Aorta (tissue), 5 donors: ENCODE measurements around the gene NAB1. TPM values are rescaled to one million over a fixed set of nuclear protein-coding genes. Genes with fewer than 3 reads are reported as not detected.

Experiments
- ATAC-seq: fragments of 200-7000 bp; cut with Tn5 transposase; one replicate; pipeline ENCODE4 v1.9.1; 2022; ENCODE audit warnings: moderate library complexity; ENCODE audit not compliant: low FRiP score
- DNase-seq, 2 donors: peaks; one replicate each; pipeline ENCODE4 v3.0.0-alpha.2; 2020
- H3K27ac ChIP-seq, 2 donors: one replicate each; pipeline ENCODE4 v1.5.1; 2013; ENCODE audit warnings: low read length in 2 of 2, mild to moderate bottlenecking in 2 of 2, moderate library complexity in 2 of 2, control low read depth in 1 of 2, inconsistent platforms in 1 of 2, low read depth in 1 of 2
- H3K27me3 ChIP-seq, 2 donors: one replicate each; pipeline ENCODE4 v1.6.1; 2013; ENCODE audit warnings: control low read depth in 1 of 2, low read length in 1 of 2, mild to moderate bottlenecking in 1 of 2, moderate library complexity in 1 of 2; ENCODE audit not compliant: insufficient read depth in 2 of 2, control insufficient read depth in 1 of 2
- H3K36me3 ChIP-seq, 2 donors: one replicate each; pipeline ENCODE4 v1.6.1; 2013; ENCODE audit warnings: control low read depth in 1 of 2, low read length in 1 of 2, mild to moderate bottlenecking in 1 of 2; ENCODE audit not compliant: insufficient read depth in 2 of 2, control insufficient read depth in 1 of 2
- H3K4me1 ChIP-seq, 2 donors: one replicate each; pipeline ENCODE4 v1.6.1; 2013; ENCODE audit warnings: low read length in 2 of 2, control low read depth in 1 of 2, mild to moderate bottlenecking in 1 of 2, moderate library complexity in 1 of 2; ENCODE audit not compliant: insufficient read depth in 2 of 2, control insufficient read depth in 1 of 2
- H3K4me3 ChIP-seq, 2 donors: one replicate each; pipeline ENCODE4 v1.5.1; 2013; ENCODE audit warnings: low read length in 2 of 2, control low read depth in 1 of 2, mild to moderate bottlenecking in 1 of 2
- H3K9me3 ChIP-seq: one replicate; pipeline ENCODE4 v1.6.1; 2013; ENCODE audit warnings: mild to moderate bottlenecking, low read length; ENCODE audit not compliant: control insufficient read depth
- WGBS, 2 donors: extraction: QIAGEN DNeasy Blood & Tissue Kit; methylation state at CpG; one replicate each; pipeline ENCODE4 v1.1.7; 2013; 5-methylcytosine and 5-hydroxymethylcytosine counted together
- intact Hi-C, 2 donors: fragments of 100-400 bp; cut with DNase I; formaldehyde crosslinking; loops; one replicate each; pipeline versions ENCODE4 v1.14.2 to v1.15.0; 2022
- polyA plus RNA-seq, 2 donors: library from polyadenylated mRNA; stranded (reverse); fragments of 200-250 nt; gene quantifications; one replicate each; pipeline ENCODE4 v1.2.3, GENCODE V29; 2013
- total RNA-seq, 2 donors: library from RNA; stranded (reverse); fragmentation: NEBNext Ultra II Directional; extraction: Animal tissue kit (Norgen Biotek cat#: 25700); gene quantifications; one replicate each; pipeline ENCODE4 v1.2.1, GENCODE V29; 2021
- donor health status: healthy with polysubstance abuse.
- donor health status: Bipolar disorder and iron deficiency.
- donor health status: DM: no; HTN: no; CAD: no.
- donor health status: DM: no; HTN: no; CAD: no.
- donor health status: DM: yes; HTN: yes; CAD: no.

NAB1 gene
- total and polyA plus RNA-seq, 4 donors, result 26.9 to 67.8 (median 42.9) TPM

DNA sequence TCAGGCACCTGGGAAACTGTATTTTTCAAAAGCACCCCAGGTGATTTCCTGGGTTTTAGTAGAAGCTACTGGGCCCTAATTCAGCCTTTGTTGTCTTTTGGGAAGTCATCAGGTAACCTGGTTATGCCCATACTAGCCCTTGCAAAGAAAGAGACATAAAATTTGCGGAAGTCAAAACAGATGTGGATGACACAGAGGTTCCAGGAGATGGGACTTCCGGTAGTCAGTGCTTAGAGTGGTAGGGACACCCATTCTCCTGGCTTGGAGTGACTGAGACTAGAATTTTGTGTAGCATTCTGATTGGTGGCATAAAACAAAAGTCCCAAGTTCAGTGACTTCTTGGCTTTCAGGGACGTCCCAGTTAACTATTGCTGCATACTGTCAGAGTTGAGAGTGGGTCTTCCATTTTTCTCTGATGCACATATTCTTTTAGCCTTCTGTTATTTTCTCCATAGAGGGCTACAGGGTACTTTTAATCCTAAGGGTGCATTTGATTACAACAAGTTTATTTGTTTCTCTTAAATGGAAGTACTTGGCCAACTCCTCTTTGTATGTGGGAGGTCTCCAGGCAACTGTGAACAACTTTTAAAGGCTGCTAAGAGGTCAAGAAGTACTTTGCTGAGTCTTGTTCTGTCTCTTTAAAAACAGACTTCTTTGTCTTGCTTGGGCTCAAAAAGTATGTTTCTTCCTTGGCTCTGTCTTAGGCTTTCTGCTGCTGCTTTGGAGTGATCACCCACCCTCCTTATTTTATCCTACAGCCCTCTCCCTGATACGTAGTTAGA, 8.8 kb downstream of the NAB1 start:
- H3K36me3 ChIP-seq, result peaks cover 2% of the 10 kb centered on the region in 2 donors
- DNase-seq (no peak), ATAC-seq (no peak)
- H3K4me1 ChIP-seq, result peaks cover 8 to 25% of the 10 kb centered on the region in 2 donors
- H3K4me3 ChIP-seq, result no peak overlapping the region
- WGBS, 2 donors, result 59 to 66% methylated on average over 4 of the region's 4 CpGs
- H3K27ac ChIP-seq, result no peak overlapping the region
- intact Hi-C loops, result no loop called here
- H3K9me3 ChIP-seq, result no peaks in the 10 kb centered on the region
- H3K27me3 ChIP-seq, result no peaks in the 10 kb centered on the region

DNA sequence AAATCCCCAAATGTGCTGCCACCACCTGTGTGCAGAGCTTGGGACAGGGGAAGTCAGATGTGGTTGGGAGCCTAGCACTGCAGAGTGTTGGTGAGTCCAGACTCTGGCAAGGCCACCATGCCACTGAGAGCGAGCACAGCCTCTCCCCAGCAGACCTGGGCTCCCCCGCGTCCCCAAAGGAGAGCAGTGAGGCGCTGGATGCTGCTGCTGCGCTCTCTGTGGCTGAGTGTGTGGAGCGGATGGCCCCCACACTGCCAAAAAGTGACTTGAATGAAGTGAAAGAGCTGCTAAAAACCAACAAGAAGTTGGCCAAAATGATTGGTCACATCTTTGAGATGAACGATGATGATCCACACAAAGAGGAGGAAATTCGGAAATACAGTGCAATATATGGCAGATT, 10.7 kb downstream of the NAB1 start:
- no peak overlapping the region for H3K4me3 ChIP-seq
- 94 to 95% methylated on average over 8 of the region's 8 CpGs for WGBS, 2 donors
- no peaks in the 10 kb centered on the region for H3K9me3 ChIP-seq
- no peak overlapping the region for H3K27ac ChIP-seq
- H3K36me3 ChIP-seq, result peaks cover 2% of the 10 kb centered on the region in 2 donors
- H3K4me1 ChIP-seq, result peaks cover 3 to 22% of the 10 kb centered on the region in 2 donors
- intact Hi-C loops, result no loop called here
- H3K27me3 ChIP-seq, result no peaks in the 10 kb centered on the region
- DNase-seq (no peak), ATAC-seq (no peak)

DNA sequence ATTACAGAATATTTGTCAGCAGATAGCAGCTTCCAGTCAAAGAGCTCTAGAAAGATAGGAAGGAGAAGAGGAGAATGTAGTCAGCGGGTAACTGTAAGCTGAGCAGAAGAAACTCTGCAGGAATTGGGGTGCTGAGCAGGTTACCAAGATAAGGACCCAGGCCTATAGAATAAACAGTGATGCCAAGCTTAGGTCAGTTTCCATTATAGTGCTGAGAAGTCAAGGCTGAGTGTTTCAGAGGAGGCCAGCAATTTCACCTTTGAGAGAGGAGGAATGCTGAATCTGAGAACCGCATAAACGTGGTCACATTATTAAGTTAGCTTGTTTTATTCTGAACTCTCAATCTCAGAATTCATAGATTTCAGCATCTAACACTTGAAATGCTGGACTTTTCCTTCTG, 13.9 kb downstream of the NAB1 start:
- intact Hi-C loops, result no loop called here
- Histone ChIP-seq H3K4me3 (no peak overlapping the region), H3K4me1 (peaks cover 0 to 17% of the 10 kb centered on the region in 2 donors), H3K9me3 (no peaks in the 10 kb centered on the region), H3K27me3 (no peaks in the 10 kb centered on the region), H3K27ac (no peak overlapping the region), H3K36me3 (peaks cover 2% of the 10 kb centered on the region in 2 donors)
- WGBS, 2 donors, result 56 to 62% methylated on average over 3 of the region's 3 CpGs
- ATAC-seq (no peak), DNase-seq (no peak)

DNA sequence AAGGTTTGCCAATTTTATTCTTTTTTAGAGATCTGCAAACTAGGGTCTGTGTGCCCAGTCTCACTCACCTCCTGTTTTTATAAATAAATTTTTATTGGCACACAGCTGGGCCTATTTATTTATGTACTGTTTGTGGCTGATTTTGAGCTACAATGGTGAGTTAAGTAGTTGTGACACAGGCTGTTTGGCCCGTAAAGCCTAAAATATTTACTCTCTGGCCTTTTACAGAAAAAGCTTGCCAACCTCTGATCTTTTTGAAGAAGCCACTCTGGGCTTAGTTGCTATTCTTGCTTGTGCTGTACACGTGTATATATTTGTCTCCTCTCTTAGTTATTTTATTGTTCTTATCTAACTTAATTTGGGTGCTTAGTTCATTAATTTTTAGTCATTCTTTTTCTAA, 14.5 kb downstream of the NAB1 start:
- intact Hi-C loops, result no loop called here
- peaks cover 2% of the 10 kb centered on the region in 2 donors for H3K36me3 ChIP-seq
- no peak for ATAC-seq
- H3K27ac ChIP-seq, result no peak overlapping the region
- 23 to 29% methylated on average over 2 of the region's 2 CpGs for WGBS, 2 donors
- peaks cover 0 to 12% of the 10 kb centered on the region in 2 donors for H3K4me1 ChIP-seq
- DNase-seq, result no peak
- no peaks in the 10 kb centered on the region for H3K9me3 ChIP-seq
- H3K4me3 ChIP-seq, result no peak overlapping the region
- H3K27me3 ChIP-seq, result no peaks in the 10 kb centered on the region

DNA sequence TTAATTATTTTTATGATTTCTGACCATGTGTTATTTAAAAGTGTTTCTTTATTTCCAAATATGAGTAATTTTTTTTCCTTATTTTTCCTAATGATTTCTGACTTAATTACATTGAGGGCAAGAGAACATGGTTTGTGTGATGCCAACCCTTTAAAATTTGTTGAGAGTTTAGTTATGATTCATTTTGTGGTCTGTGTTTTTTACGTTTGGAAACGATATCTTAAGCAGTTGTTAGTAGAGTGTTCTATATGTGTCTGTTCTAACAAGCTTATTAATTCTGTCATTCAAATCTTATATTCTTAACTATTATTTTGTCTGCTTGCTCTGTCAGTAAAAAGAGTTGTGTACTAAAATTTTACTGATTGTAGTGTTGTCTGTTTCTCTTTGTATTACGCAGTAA, 15.0 kb downstream of the NAB1 start:
- ATAC-seq (no peak), DNase-seq (no peak)
- H3K9me3 ChIP-seq, result no peaks in the 10 kb centered on the region
- H3K4me1 ChIP-seq, result peaks cover 0 to 10% of the 10 kb centered on the region in 2 donors
- no peak overlapping the region for H3K4me3 ChIP-seq
- H3K27ac ChIP-seq, result no peak overlapping the region
- intact Hi-C loops, result no loop called here
- peaks cover 2% of the 10 kb centered on the region in 2 donors for H3K36me3 ChIP-seq
- H3K27me3 ChIP-seq, result no peaks in the 10 kb centered on the region
- 64 to 81% methylated on average over 3 of the region's 3 CpGs for WGBS, 2 donors

DNA sequence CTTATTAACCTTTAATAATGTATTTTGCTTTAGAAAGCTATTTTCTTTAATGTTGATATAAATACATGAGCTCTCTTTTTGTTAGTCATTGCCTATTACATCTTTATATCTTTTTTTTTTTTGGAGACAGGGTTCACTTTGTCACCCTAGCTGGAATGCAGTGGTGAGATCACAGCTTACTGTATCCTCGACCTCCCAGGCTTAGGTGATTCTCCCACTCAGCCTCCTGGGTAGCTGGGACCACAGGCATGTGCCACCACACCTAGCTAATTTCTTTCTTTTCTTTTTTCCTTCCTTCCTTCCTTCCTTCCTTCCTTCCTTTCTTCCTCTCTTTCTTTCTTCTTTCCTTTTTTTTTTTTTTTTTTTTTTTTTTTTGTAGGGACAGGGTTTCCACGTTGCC, 15.4 kb downstream of the NAB1 start:
- H3K27me3 ChIP-seq, result no peaks in the 10 kb centered on the region
- peaks cover 2% of the 10 kb centered on the region in 2 donors for H3K36me3 ChIP-seq
- H3K27ac ChIP-seq, result no peak overlapping the region
- ATAC-seq (no peak), DNase-seq (no peak)
- WGBS, 2 donors, result 90 to 96% methylated on average over 2 of the region's 2 CpGs
- H3K4me1 ChIP-seq, result peaks cover 0 to 10% of the 10 kb centered on the region in 2 donors
- intact Hi-C loops, result no loop called here
- H3K4me3 ChIP-seq, result no peak overlapping the region
- no peaks in the 10 kb centered on the region for H3K9me3 ChIP-seq

DNA sequence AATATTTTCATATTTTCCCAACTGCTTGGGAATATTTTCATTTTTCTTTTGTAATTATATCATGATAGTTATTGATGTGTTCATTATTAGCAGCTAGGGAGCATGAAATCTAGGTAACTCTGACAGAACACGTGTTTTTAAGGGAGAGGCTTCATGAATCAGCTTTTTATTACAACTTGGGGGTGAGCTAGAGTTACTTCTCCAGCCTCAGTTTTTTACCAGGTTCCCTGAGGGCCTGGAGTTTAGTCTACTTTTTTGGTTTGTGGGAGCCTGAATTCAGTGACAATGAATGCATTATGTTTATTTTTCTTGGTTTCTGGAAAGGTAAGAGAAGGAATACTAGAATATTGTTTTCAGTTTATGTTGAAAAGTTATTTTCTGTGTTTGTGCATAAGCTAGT, 18.0 kb downstream of the NAB1 start:
- H3K27ac ChIP-seq, result no peak overlapping the region
- H3K4me1 ChIP-seq, result peaks cover 0 to 7% of the 10 kb centered on the region in 2 donors
- no peak overlapping the region for H3K4me3 ChIP-seq
- WGBS, 2 donors, result 48 to 52% methylated on average over 1 of the region's 1 CpG
- no peak for DNase-seq
- H3K9me3 ChIP-seq, result no peaks in the 10 kb centered on the region
- no peaks in the 10 kb centered on the region for H3K27me3 ChIP-seq
- H3K36me3 ChIP-seq, result peaks cover 0 to 3% of the 10 kb centered on the region in 2 donors
- intact Hi-C loops, result no loop called here
- no peak for ATAC-seq

DNA sequence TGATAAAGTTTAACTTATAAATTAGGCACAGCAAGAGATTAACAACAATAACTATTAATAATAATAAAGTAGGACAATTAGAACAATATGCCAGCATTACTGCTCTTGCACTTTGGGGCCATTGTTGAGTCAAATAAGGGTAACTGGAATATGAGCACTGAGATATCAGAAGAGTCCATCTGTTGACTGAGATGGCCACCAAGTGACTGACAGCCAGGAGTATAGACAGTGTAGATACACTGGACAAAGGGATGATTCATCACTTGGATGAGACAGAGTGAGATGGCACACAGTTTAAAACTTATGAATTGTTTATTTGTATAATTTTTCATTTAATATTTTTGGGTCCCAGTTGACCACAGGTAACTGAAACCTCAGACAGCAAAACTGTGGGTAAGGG, 20.0 kb downstream of the NAB1 start:
- no peak for DNase-seq
- intact Hi-C loops, result no loop called here
- no peaks in the 10 kb centered on the region for H3K4me1 ChIP-seq
- no peaks in the 10 kb centered on the region for H3K27me3 ChIP-seq
- H3K9me3 ChIP-seq, result no peaks in the 10 kb centered on the region
- ATAC-seq, result no peak
- H3K36me3 ChIP-seq, result peaks cover 0 to 3% of the 10 kb centered on the region in 2 donors
- H3K27ac ChIP-seq, result no peak overlapping the region
- H3K4me3 ChIP-seq, result no peak overlapping the region

DNA sequence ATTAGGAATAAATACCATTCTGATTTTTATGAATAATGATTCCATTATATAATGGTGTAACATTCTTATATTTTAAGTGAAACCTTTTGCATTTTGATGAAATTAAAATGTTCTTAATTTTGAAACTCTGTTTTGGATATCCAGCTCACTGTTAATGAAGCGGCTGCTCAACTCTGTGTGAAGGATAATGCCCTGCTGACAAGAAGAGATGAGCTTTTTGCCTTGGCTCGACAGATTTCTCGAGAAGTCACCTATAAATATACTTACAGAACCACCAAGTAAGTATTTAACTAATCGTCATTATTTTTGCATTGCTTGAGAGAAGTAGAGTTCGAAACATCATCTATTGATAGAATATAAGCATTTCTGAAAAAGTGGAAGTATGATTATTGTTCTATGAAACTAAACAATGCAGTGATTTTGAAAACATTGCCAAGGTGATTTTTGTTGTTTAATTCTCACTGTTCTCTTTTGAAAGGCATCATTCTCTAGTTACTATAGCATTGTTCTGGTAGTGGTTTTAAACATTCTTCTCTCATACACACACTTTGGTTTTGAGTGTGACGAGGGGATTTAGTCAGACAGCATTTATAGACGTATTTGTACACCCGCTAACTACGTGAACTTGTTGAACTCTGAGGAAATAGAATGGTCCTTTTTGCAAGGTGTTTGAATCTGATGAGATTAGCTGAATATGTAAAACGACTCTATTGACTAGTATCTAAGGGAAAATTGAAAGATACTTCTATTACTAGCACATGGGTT, 21.5 kb downstream of the NAB1 start:
- 85 to 91% methylated on average over 10 of the region's 10 CpGs for WGBS, 2 donors
- DNase-seq (no peak), ATAC-seq (no peak)
- H3K36me3 ChIP-seq, result peaks cover 0 to 5% of the 10 kb centered on the region in 2 donors
- no peaks in the 10 kb centered on the region for H3K9me3 ChIP-seq
- intact Hi-C loops, result no loop called here
- H3K27ac ChIP-seq, result no peak overlapping the region
- H3K4me1 ChIP-seq, result no peaks in the 10 kb centered on the region
- no peak overlapping the region for H3K4me3 ChIP-seq
- no peaks in the 10 kb centered on the region for H3K27me3 ChIP-seq
